ENCODE results near the gene PCDHA5. TPM values are rescaled to one million over a fixed set of nuclear protein-coding genes. Genes with fewer than 3 reads are reported as not detected.

PCDHA5 gene
- total RNA-seq, 1 experiment from 2014 or later = 0.33 TPM

- no peak overlapping the region for H3K4me3 Mint-ChIP-seq
- no peaks in the 10 kb centered on the region for H4K20me1 ChIP-seq (ENCODE audit: control insufficient read depth, insufficient read depth, insufficient read length)
- DNase-seq = no peak
- WGBS (ENCODE audit: extremely low coverage, insufficient read length, low lambda C conversion rate) = no CpG with 5 or more reads among the region's 2 CpGs
- peaks cover 68 to 83% of the 10 kb centered on the region in 2 experiments for H3K9me3 Mint-ChIP-seq
- H3K27ac ChIP-seq (ENCODE audit: insufficient read length, low read depth, low read length) = no peak overlapping the region
- no peak overlapping the region for H3K4ac ChIP-seq (ENCODE audit: low read depth, low read length)
- H4K5ac ChIP-seq (ENCODE audit: insufficient read length, low read depth, low read length) = no peak overlapping the region
- H3K14ac ChIP-seq (ENCODE audit: insufficient read depth, low read length) = no peak overlapping the region
- no peaks in the 10 kb centered on the region for H3K79me1 ChIP-seq (ENCODE audit: insufficient read depth, low read depth, low read length, poor library complexity, severe bottlenecking)
- no peaks in the 10 kb centered on the region for H3K27me3 Mint-ChIP-seq (ENCODE audit: low read depth)
- peaks cover 9 to 32% (median 13%) of the 10 kb centered on the region in 3 experiments for H3K36me3 Mint-ChIP-seq (ENCODE audit: insufficient read depth in 1 of 3, low read depth in 3 of 3)
- H3K4me1 ChIP-seq (ENCODE audit: insufficient read depth, low read length) = no peaks in the 10 kb centered on the region
- no peaks in the 10 kb centered on the region for H3K27me3 ChIP-seq (ENCODE audit: insufficient read depth, low read length)
- H2AFZ ChIP-seq (ENCODE audit: low read length) = no peak overlapping the region
- no peak overlapping the region for H3K4me2 ChIP-seq (ENCODE audit: insufficient read depth, insufficient read length, low read length)
- TF ChIP-seq CTCF (conservative IDR thresholded peaks at IDR 0.05) = no peak
- no peak overlapping the region for H2AK5ac ChIP-seq (ENCODE audit: insufficient read length, low read length)
- no peak overlapping the region for H3K27ac Mint-ChIP-seq
- no peak overlapping the region for H3K23ac ChIP-seq (ENCODE audit: insufficient read length, low read depth, low read length)
- H2BK12ac ChIP-seq (ENCODE audit: insufficient read length, low read depth, low read length) = no peak overlapping the region
- H3K56ac ChIP-seq (ENCODE audit: insufficient read length, low read depth, low read length) = no peak overlapping the region
- no peak overlapping the region for H2BK15ac ChIP-seq (ENCODE audit: low read depth, low read length)
- no peak overlapping the region for H4K91ac ChIP-seq (ENCODE audit: insufficient read length, low read depth, low read length)
- no peak overlapping the region for H2BK20ac ChIP-seq (ENCODE audit: low read depth, low read length, poor library complexity, severe bottlenecking)
- H3K9me3 ChIP-seq (ENCODE audit: control insufficient read depth, low read depth, low read length) = no peaks in the 10 kb centered on the region
- H2BK5ac ChIP-seq (ENCODE audit: insufficient read length, low read length) = no peak overlapping the region
- no peak overlapping the region for H2BK120ac ChIP-seq (ENCODE audit: low read depth, low read length, poor library complexity, severe bottlenecking)
- no peak overlapping the region for H3K9ac ChIP-seq (ENCODE audit: extremely low read depth, insufficient read length, low read length)
- no peaks in the 10 kb centered on the region for H3K79me2 ChIP-seq (ENCODE audit: insufficient read depth, low read length)
- H3K4me1 Mint-ChIP-seq = 0 out of 4 replicates have a peak, but pooled peaks cover 0 to under 1% of the 10 kb centered on the region in 2 experiments
- peaks cover 2% of the 10 kb centered on the region for H3K23me2 ChIP-seq (ENCODE audit: insufficient read length, low read depth, low read length, poor library complexity, severe bottlenecking)
- H3T11ph ChIP-seq (ENCODE audit: low read length) = no peak overlapping the region
- no peak overlapping the region for H3K18ac ChIP-seq (ENCODE audit: insufficient read length, low read depth, low read length)
- H4K8ac ChIP-seq (replicated peaks; ENCODE audit: insufficient read length, low read depth, low read length) = no peak overlapping the region
Measured at GRCh38 chr5:140791089-140791488, 30.3 kb upstream of the PCDHA5 start.

Measured in H9 (cell line).